Astrocyte (in vitro differentiated cells and primary cell): ENCODE measurements around the gene CLEC1A.

Experiments
- CTCF ChIP-seq: IDR thresholded peaks from 2 replicates; pipeline ENCODE4 v1.5.1; 2011; ENCODE audit warnings: low read depth, mild to moderate bottlenecking, inconsistent platforms, low read length, moderate library complexity; ENCODE audit not compliant: insufficient read depth
- EZH2 ChIP-seq: IDR thresholded peaks from 2 replicates; pipeline ENCODE4 v1.6.1; 2012; ENCODE audit warnings: mild to moderate bottlenecking, low read length, inconsistent platforms; ENCODE audit not compliant: insufficient read depth

GRCh38 chr12:10101648-10102220, 2.9 kb upstream of the CLEC1A start:
- TF ChIP-seq CTCF (no peak), EZH2 (no peak)
